Neural progenitor cell (in vitro differentiated cells): ENCODE measurements around the gene KLHL7.

Experiments
- CTCF ChIP-seq: fragments of 200-600 bp; sonication (generic); IDR thresholded peaks from 2 replicates; pipeline ENCODE4 v1.5.1; 2017; ENCODE audit warnings: antibody characterized with exemption, mild to moderate bottlenecking
- EZH2phosphoT487 ChIP-seq: fragments of 200-600 bp; sonication (generic); IDR thresholded peaks from 2 replicates; pipeline ENCODE4 v1.6.1; 2017; ENCODE audit warnings: antibody characterized with exemption

GRCh38 chr7:23074443-23075261 is 30.9 kb upstream of the KLHL7 start:
- no peak for TF ChIP-seq CTCF
- no peak for TF ChIP-seq EZH2phosphoT487
